NOMO-1 (cell line): ENCODE measurements around the gene THSD4.
"Not testable (repeated sequence)": the region's sequence is repeated elsewhere in the genome, so short reads cannot be mapped to it uniquely, and the experiment has no call there.

Experiments used
- DNase-seq, 2 experiments: peaks; one replicate each; lab custom pipeline; 2025; ENCODE audit not compliant: unreplicated experiment in 2 of 2; lab: John Stamatoyannopoulos, UW

THSD4 gene

GRCh38 chr15:71143373-71144310 lies 28.4 kb downstream of the THSD4 start:
- no peak for DNase-seq

GRCh38 chr15:71145648-71146047 lies 30.4 kb downstream of the THSD4 start:
- DNase-seq, result no peak

DNA sequence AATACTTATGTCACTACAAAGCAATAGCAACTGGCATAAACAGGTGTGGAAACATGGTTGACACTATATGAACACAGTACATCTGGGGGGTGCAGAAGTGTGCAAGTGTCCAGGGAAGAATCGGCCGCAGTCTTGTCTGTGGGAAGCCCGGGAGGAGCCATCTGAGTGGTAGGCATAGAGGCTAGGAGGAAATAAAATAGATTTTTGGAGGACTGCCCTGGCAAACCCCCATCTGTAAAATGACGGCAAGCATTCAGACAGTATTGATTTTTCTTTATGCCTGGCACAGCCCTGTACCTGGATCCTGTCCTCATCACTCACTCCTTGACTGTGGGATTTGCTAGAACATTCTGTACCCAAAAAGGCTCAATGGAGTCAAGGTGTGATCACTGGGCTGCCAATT lies 31.3 kb downstream of the THSD4 start:
- DNase-seq, result no peak

DNA sequence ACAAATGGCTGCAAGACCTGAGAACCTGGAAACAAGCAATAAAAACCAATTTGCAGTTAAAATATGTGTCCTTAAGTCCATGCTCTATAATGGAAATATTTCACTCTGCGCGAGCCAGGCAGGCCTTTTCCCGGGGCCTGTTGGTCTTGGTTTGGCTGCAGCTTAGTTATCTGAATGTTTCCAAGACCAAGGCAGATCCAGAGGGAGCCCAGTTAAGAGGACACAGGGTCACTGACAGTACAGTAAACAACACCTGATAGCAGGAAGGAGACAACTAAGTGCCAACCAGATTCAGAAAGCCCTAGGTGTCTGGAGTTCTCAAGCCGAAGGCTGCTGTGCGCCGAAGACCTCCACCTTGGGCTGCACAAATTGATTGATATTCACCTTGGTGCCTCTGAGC lies 32.8 kb downstream of the THSD4 start:
- DNase-seq, result no peak

DNA sequence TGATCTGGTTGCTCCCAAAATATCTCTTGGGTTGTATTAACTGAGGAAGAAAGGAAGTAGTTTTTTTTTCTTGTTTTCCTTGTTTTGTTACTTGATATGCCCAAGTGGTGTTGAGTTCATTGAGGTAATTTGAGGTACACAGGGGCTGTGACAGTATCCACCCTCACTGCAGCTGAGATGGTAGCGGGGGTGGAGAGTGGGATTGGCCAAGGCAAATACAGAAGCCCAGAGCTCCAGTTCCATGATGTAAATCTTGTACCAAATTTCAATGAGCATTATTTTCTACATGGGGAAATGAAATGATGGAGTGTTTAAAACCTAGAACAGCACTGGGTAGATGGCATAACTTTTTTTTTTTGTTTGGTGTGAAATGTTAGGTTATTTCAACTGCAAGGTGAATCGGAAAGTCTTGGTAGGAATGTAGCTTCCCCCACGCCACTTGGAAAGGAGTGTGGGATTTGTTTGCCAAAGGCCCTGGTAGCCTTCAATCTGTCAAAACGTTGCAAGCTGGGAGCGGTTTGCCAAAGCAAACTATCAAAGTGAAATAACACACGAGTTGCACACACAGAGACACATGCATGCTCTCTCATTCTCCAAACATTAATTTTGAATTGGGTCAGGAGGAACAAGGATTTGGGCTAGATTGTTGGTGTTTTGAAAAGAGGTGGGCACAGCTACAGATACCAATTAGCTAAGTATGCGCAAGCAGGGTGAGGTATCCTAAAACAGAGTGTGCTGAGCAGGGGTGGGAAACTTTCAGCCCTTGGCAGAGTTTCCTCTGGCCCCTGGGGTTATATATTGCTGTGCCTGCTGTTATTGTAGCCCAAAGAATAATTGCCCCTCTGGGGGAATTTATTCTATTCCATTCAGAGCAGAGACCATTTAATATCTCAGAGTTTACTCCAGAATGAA lies 34.6 kb downstream of the THSD4 start:
- DNase-seq, result no peak

- no peak for DNase-seq
These were observed 35.8 kb downstream of the THSD4 start for GRCh38 chr15:71151081-71151480.

DNA sequence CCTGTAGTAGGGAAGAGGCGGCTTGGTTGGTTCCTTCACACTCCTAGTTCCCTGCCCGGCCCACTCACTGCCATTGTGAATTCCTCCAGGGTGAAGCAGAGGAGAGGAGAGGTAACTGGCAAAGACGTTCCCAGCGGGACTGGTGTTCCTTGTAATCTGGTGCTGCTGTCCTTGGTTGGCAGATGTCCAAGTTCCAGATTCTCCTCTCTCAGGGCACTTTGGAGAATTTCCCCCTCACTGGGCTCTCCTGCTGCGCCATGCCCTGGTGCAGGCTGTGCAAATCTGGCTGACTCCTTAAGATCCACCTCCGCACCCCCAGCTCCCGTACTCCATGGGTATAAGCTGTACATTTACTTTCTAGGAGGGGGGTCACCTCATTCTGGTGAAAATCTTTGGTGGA lies 37.3 kb downstream of the THSD4 start:
- DNase-seq, result no peak

DNA sequence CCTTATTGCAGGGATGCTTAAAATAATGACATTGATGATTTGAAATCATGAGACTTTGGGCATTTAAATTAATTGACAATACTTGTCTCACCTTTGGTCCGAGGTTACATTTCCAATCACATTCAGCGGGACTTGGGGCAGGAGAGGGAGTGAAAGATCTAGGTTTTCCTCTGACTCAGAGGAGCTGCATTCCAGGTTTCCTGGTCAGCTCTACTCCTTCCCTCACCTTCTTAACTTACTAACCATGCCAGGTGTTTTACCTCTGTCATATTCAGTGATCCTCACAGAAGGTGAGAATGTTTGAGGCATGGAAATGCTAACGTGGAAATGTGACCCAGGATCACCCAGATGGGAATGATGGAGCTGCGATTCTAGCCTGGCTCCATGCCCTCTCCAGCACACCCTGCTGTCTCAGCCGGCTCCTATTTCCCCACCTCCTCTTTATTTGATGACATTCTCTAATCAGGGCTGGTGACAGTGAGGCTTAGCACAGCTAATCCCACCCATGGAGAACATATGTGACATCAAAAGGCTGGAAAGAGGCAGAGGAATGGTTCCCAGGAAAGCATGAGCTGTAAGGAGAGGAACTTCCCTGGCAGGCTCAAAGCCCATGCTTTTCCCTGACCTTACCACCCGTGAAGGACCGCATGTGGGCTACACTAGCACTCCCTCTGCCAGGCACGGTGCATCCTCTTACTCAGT lies 38.7 kb downstream of the THSD4 start:
- DNase-seq, result no peak

GRCh38 chr15:71154607-71155200 lies 39.4 kb downstream of the THSD4 start:
- DNase-seq, result no peak

GRCh38 chr15:71155534-71155933 lies 40.3 kb downstream of the THSD4 start:
- DNase-seq, result no peak

GRCh38 chr15:71160976-71161375 lies 45.7 kb downstream of the THSD4 start:
- DNase-seq, result no peak

GRCh38 chr15:71162309-71162708 lies 47.0 kb downstream of the THSD4 start:
- DNase-seq, result no peak

- DNase-seq, result not testable (repeated sequence)
These were observed 49.3 kb downstream of the THSD4 start for GRCh38 chr15:71164606-71165005.

- DNase-seq, result no peak
These were observed 52.3 kb downstream of the THSD4 start for GRCh38 chr15:71167445-71168165.

GRCh38 chr15:71168166-71168834 lies 53.0 kb downstream of the THSD4 start:
- peak in 1 of 2 experiments; percentile 39 for DNase-seq

- DNase-seq, result no peak
These were observed 54.9 kb downstream of the THSD4 start for GRCh38 chr15:71170163-71170562.

DNA sequence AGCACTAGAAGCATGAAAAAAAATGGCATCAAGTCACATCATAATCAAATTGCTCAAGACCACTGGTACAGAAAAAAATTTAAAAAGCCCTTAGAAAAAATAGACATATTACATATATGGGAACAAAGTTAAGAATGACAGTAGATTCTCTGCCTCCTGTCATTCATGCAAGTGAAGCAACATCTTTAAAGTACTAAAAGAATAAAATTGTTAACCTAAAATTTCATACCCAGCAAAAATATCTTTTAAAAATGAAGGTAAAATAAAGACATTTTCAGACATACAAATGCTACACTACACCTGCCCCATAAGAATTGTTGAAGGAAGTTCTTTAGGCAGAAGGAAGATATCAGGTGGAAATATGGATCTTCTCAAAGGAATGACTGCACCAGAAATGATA lies 55.9 kb downstream of the THSD4 start:
- no peak for DNase-seq

GRCh38 chr15:71174360-71174759 lies 59.1 kb downstream of the THSD4 start:
- DNase-seq, result not testable (repeated sequence)
